ENCODE data around the gene GRB14. TPM values are rescaled to one million over a fixed set of nuclear protein-coding genes. Genes with fewer than 3 reads are reported as not detected.

GRB14 gene
- polyA plus RNA-seq, 1 of the 3 experiments (the other 2 are of a cell fraction), result 3.9 TPM

DNA sequence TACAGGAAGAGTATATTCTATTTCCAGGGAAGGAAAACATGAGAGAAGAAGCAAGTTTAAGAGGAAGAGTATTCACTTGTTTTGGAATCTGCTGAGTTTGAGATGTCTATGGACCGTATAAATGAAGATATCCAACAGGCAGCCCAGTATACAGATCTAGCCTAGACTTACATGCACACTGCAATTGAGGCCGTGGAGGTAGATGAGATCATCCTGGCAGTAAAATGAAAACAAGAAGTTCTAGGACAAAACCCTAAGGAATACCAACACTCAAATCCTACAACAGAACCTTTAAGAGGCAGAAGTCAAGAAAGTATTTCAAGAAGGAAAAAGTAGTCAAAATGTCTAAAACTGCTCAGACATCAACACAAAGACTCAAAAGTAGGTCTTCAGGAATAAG, 16.0 kb downstream of the GRB14 start (continued):
- TF ChIP-seq EZH2phosphoT487 (IDR thresholded peaks at IDR 0.05; ENCODE audit: borderline replicate concordance, low read depth), result no peak
- TF ChIP-seq PBX3 (IDR thresholded peaks at IDR 0.05), result no peak

DNA sequence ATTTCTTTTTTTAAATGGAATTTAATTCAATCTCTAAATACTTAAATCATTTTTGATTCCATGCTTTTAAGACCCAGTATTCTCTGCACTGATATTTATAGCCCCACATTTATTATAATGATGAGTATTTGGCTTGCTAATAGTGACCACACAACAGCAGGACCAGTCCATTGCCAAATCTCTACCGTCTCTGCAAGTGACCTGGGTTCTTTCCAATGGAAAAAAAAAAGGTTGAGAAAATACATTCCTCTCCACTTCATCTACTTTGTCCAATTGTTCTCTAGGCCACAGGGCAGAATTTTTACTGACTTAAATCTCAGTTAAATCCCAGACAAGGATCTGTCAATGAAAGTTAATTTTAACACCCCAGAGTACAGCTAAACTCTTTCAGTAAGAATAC, 20.5 kb downstream of the GRB14 start:
- Histone ChIP-seq H3K79me2 (ENCODE audit: insufficient read depth) (peaks cover 31% of the 10 kb centered on the region), H3K4me1 (ENCODE audit: control insufficient read depth in 1 of 2, insufficient read depth in 2 of 2, low read depth in 1 of 2, low read length in 1 of 2) (no peaks in the 10 kb centered on the region), H4K20me1 (ENCODE audit: insufficient read depth) (no peaks in the 10 kb centered on the region), H3K9me2 (no peaks in the 10 kb centered on the region), H3K4me2 (no peak overlapping the region), H3F3A (replicated peaks; ENCODE audit: insufficient read depth) (peaks cover 8% of the 10 kb centered on the region), H3K4me3 (ENCODE audit: low read depth in 2 of 2, low read length in 1 of 2) (no peak overlapping the region), H3K27me3 (ENCODE audit: insufficient read depth) (no peaks in the 10 kb centered on the region), H3K9me3 (no peaks in the 10 kb centered on the region), H3K36me3 (replicated peaks in 1 of 2; ENCODE audit: control insufficient read depth in 1 of 2, insufficient read depth in 2 of 2, low read length in 1 of 2) (peaks cover 0 to 7% of the 10 kb centered on the region in 2 experiments), H3K27ac (ENCODE audit: low read depth in 2 of 2, low read length in 1 of 2) (0 out of 4 replicates have a peak overlapping the region, but pooled peaks of 1 of the 2 experiments have one; percentile 18), H2AFZ (ENCODE audit: low read depth) (no peak overlapping the region), H3K9ac (no peak overlapping the region)
- ChIA-PET POLR2A (no interaction called here), CTCF (interaction anchor here (0.6 to 5.9 kb wide), 18 partner anchors 8 to 1431 kb away, joined by 3 to 48 read pairs (median 4); no protein-coding TSS in a partner anchor)
- TF ChIP-seq, protein P1, sequence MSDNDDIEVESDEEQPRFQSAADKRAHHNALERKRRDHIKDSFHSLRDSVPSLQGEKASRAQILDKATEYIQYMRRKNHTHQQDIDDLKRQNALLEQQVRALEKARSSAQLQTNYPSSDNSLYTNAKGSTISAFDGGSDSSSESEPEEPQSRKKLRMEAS (IDR thresholded peaks at IDR 0.05; ENCODE audit: low read depth), result no peak
- no peak for TF ChIP-seq TEAD4 (IDR thresholded peaks at IDR 0.05; ENCODE audit: borderline replicate concordance, insufficient read depth)
- TF ChIP-seq FOSL2 (IDR thresholded peaks at IDR 0.05; ENCODE audit: borderline replicate concordance, low read depth), result no peak
- TF ChIP-seq MXI1 (IDR thresholded peaks at IDR 0.05; ENCODE audit: low read depth, low read length), result no peak
- TF ChIP-seq IRF3 (IDR thresholded peaks at IDR 0.05; ENCODE audit: low read depth, low read length), result no peak
- no peak for TF ChIP-seq EP300 (IDR thresholded peaks at IDR 0.05; ENCODE audit: borderline replicate concordance in 1 of 2, low read depth in 1 of 2, low read length in 1 of 2)
- TF ChIP-seq NFIC (IDR thresholded peaks at IDR 0.05; ENCODE audit: borderline replicate concordance), result no peak
- TF ChIP-seq RAD21 (IDR thresholded peaks at IDR 0.05; ENCODE audit: low read length), result no peak
- TF ChIP-seq ELF1 (IDR thresholded peaks at IDR 0.05), result no peak
- no peak for TF ChIP-seq TAF1 (IDR thresholded peaks at IDR 0.05; ENCODE audit: borderline replicate concordance, low read depth, low read length)
- no peak for TF ChIP-seq TCF12 (IDR thresholded peaks at IDR 0.05)
- TF ChIP-seq, protein P2, sequence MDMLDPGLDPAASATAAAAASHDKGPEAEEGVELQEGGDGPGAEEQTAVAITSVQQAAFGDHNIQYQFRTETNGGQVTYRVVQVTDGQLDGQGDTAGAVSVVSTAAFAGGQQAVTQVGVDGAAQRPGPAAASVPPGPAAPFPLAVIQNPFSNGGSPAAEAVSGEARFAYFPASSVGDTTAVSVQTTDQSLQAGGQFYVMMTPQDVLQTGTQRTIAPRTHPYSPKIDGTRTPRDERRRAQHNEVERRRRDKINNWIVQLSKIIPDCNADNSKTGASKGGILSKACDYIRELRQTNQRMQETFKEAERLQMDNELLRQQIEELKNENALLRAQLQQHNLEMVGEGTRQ (IDR thresholded peaks at IDR 0.05; ENCODE audit: borderline replicate concordance, low read depth, low read length), result no peak
- TF ChIP-seq, protein P3, sequence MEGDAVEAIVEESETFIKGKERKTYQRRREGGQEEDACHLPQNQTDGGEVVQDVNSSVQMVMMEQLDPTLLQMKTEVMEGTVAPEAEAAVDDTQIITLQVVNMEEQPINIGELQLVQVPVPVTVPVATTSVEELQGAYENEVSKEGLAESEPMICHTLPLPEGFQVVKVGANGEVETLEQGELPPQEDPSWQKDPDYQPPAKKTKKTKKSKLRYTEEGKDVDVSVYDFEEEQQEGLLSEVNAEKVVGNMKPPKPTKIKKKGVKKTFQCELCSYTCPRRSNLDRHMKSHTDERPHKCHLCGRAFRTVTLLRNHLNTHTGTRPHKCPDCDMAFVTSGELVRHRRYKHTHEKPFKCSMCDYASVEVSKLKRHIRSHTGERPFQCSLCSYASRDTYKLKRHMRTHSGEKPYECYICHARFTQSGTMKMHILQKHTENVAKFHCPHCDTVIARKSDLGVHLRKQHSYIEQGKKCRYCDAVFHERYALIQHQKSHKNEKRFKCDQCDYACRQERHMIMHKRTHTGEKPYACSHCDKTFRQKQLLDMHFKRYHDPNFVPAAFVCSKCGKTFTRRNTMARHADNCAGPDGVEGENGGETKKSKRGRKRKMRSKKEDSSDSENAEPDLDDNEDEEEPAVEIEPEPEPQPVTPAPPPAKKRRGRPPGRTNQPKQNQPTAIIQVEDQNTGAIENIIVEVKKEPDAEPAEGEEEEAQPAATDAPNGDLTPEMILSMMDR (IDR thresholded peaks at IDR 0.05), result no peak
- TF ChIP-seq FOXJ3 (CRISPR knock-in tag; IDR thresholded peaks at IDR 0.05), result no peak
- no peak for DNase-seq
- 87% methylated on average over 1 of the region's 1 CpG for WGBS (ENCODE audit: low lambda C conversion rate)

Measured in SK-N-SH (cell line).